Lower lobe of right lung (tissue), 2 donors: Measurements from ENCODE around the gene SENP8. TPM values are rescaled to one million over a fixed set of nuclear protein-coding genes. Genes with fewer than 3 reads are reported as not detected.

Experiments used
- ATAC-seq, 2 donors: fragments of 200-7000 bp; cut with Tn5 transposase; one replicate each; pipeline ENCODE4 v1.9.1; 2020 to 2022; ENCODE audit warnings: mild to moderate bottlenecking in 2 of 2, moderate library complexity in 2 of 2
- DNase-seq: peaks from one replicate; pipeline ENCODE4 v3.0.0-alpha.2; 2020
- H3K27ac ChIP-seq: fragments of 200-600 bp; one replicate; pipeline ENCODE4 v1.8.0; 2022
- H3K27me3 ChIP-seq: fragments of 200-600 bp; one replicate; pipeline ENCODE4 v1.8.0; 2022; ENCODE audit warnings: low read depth
- H3K36me3 ChIP-seq: fragments of 200-600 bp; one replicate; pipeline ENCODE4 v1.8.0; 2022; ENCODE audit warnings: mild to moderate bottlenecking
- H3K4me1 ChIP-seq: fragments of 200-600 bp; one replicate; pipeline ENCODE4 v1.8.0; 2022
- H3K4me3 ChIP-seq: fragments of 200-600 bp; one replicate; pipeline ENCODE4 v1.8.0; 2022; ENCODE audit warnings: mild to moderate bottlenecking
- H3K9me3 ChIP-seq: fragments of 200-600 bp; one replicate; pipeline ENCODE4 v1.8.0; 2022
- intact Hi-C: fragments of 100-400 bp; cut with DNase I; formaldehyde crosslinking; loops from one replicate; pipeline ENCODE4 v1.11.0; 2022
- total RNA-seq: library from RNA; stranded (reverse); fragmentation: NEBNext Ultra II Directional; extraction: Animal tissue kit (Norgen Biotek cat#: 25700); gene quantifications from one replicate; pipeline ENCODE4 v1.2.1, GENCODE V29; 2021
- TF ChIP-seq, protein P1 (sequence below): fragments of 200-600 bp; IDR thresholded peaks from one replicate; pipeline ENCODE4 v1.8.0; 2022; ENCODE audit warnings: antibody characterized with exemption, mild to moderate bottlenecking
- donor health status: DM: no; HTN: yes; CAD: no; lungs with severe emphysema.

SENP8 gene
- total RNA-seq, 1 donor from 2014 or later: 3.6 TPM

DNA sequence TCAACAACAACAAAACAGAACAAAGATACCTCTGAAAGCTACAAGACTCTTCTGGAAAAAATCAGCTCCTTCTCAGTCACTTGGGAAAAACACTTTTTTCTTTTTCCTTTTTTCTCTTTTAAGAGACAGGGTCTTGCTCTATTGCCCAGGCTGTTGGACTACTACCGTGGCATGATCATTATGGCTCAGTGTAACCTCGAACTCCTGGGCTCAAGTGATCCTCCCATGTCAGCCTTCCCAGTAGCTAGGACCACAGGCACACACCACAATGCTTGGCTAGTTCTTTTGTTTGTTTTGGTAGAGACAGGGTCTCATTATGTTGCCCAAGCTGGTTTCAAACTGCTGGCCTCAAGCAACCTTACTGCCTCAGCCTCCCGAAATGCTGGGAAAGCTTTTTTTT is 13.1 kb upstream of the SENP8 start:
- no peaks in the 10 kb centered on the region for H3K36me3 ChIP-seq
- TF ChIP-seq, protein P1, sequence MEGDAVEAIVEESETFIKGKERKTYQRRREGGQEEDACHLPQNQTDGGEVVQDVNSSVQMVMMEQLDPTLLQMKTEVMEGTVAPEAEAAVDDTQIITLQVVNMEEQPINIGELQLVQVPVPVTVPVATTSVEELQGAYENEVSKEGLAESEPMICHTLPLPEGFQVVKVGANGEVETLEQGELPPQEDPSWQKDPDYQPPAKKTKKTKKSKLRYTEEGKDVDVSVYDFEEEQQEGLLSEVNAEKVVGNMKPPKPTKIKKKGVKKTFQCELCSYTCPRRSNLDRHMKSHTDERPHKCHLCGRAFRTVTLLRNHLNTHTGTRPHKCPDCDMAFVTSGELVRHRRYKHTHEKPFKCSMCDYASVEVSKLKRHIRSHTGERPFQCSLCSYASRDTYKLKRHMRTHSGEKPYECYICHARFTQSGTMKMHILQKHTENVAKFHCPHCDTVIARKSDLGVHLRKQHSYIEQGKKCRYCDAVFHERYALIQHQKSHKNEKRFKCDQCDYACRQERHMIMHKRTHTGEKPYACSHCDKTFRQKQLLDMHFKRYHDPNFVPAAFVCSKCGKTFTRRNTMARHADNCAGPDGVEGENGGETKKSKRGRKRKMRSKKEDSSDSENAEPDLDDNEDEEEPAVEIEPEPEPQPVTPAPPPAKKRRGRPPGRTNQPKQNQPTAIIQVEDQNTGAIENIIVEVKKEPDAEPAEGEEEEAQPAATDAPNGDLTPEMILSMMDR: no peak

DNA sequence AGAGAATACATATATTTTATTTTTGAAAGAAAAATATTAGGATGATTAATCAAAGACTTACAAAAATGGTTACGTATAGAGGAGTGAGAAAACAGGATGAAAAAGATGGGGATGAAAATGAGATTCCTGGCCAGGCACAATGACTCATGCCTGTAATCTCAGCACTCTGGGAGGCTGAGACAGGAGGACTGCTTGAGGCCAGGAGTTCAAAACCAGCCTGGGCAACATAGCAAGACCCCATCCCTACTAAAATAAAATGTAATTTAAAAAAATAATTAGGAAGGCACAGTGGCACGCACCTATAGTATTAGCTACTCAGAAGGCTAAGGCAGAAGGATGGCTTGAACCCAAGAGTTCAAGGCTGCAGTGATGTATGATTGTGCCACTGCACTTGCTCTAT is 12.1 kb upstream of the SENP8 start:
- Histone ChIP-seq H3K4me3 (no peak overlapping the region), H3K4me1 (peaks cover 11% of the 10 kb centered on the region), H3K27ac (no peak overlapping the region), H3K9me3 (no peaks in the 10 kb centered on the region), H3K36me3 (no peaks in the 10 kb centered on the region), H3K27me3 (no peaks in the 10 kb centered on the region)
- ATAC-seq: no peak
- no peak for DNase-seq
- intact Hi-C loops: no loop called here
- TF ChIP-seq, protein P1: no peak

More for the DNA sequence above, 13.1 kb upstream of the SENP8 start:
- Histone ChIP-seq H3K4me3 (no peak overlapping the region), H3K27me3 (no peaks in the 10 kb centered on the region), H3K4me1 (peaks cover 11% of the 10 kb centered on the region), H3K27ac (no peak overlapping the region), H3K9me3 (no peaks in the 10 kb centered on the region)
- ATAC-seq (no peak), DNase-seq (no peak)
- intact Hi-C loops: no loop called here

DNA sequence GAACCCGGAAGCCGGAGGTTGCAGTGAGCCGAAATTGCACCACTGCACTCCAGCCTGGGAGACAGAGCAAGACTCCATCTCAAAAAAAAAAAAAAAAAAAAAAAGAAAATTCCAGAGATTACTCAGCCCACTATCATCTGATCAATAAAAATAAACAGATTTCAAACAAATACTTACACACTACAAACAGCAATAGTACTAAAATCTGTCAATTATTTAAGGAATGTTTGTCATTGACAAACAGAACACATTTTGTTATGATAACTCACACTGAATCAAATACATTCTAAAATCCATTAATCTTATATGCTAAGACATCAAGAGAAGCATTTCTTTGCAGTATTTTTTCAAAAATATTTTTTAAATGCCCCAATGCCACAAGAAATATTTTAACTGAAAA is 7.8 kb upstream of the SENP8 start:
- Histone ChIP-seq H3K27ac (no peak overlapping the region), H3K36me3 (no peaks in the 10 kb centered on the region), H3K9me3 (no peaks in the 10 kb centered on the region), H3K4me1 (peaks cover 23% of the 10 kb centered on the region), H3K27me3 (no peaks in the 10 kb centered on the region), H3K4me3 (no peak overlapping the region)
- no peak for ATAC-seq
- TF ChIP-seq, protein P1: no peak
- no peak for DNase-seq
- intact Hi-C loops: no loop called here

DNA sequence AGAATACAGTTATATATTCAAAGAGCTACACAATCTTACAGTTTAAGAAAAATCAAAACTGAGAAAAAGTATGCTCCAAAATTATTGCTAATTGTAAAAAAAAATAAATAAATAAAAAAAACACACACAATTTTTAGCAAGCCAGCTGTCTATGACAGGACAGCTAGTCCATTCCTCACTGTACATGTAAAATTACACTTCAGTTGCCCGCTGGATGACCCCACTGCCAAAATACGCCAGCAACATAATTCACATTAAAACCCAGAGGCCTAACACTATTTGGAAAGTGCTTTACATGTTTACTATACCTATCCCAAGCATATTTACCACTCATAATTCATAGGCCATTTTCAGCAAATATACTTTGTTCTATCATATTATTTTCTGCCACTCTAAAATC is 6.1 kb upstream of the SENP8 start:
- Histone ChIP-seq H3K4me1 (peaks cover 37% of the 10 kb centered on the region), H3K27me3 (no peaks in the 10 kb centered on the region), H3K4me3 (no peak overlapping the region), H3K9me3 (no peaks in the 10 kb centered on the region), H3K27ac (no peak overlapping the region), H3K36me3 (no peaks in the 10 kb centered on the region)
- intact Hi-C loops: no loop called here
- no peak for ATAC-seq
- DNase-seq: no peak
- TF ChIP-seq, protein P1: no peak

- ATAC-seq (no peak), DNase-seq (no peak)
- no peak overlapping the region for H3K4me3 ChIP-seq
- H3K27ac ChIP-seq: no peak overlapping the region
- no peaks in the 10 kb centered on the region for H3K36me3 ChIP-seq
- intact Hi-C loops: no loop called here
- H3K9me3 ChIP-seq: no peaks in the 10 kb centered on the region
- H3K27me3 ChIP-seq: no peaks in the 10 kb centered on the region
- H3K4me1 ChIP-seq: peaks cover 37% of the 10 kb centered on the region
- TF ChIP-seq, protein P1: no peak
Observed at GRCh38 chr15:72112805-72113204, 5.4 kb upstream of the SENP8 start.
